Ammon's horn (tissue), 1 donor: ENCODE results near the gene PIP5K1B.
A peak's percentile ranks its signal among the peaks of the same experiment; 100 is the strongest.
"Not testable (repeated sequence)": the region's sequence is repeated elsewhere in the genome, so short reads cannot be mapped to it uniquely, and the experiment has no call there.

Experiments used
- DNase-seq: peaks from one replicate; pipeline ENCODE4 v3.0.0-alpha.2; 2016; ENCODE audit warnings: low spot score

The PIP5K1B gene, protein sequence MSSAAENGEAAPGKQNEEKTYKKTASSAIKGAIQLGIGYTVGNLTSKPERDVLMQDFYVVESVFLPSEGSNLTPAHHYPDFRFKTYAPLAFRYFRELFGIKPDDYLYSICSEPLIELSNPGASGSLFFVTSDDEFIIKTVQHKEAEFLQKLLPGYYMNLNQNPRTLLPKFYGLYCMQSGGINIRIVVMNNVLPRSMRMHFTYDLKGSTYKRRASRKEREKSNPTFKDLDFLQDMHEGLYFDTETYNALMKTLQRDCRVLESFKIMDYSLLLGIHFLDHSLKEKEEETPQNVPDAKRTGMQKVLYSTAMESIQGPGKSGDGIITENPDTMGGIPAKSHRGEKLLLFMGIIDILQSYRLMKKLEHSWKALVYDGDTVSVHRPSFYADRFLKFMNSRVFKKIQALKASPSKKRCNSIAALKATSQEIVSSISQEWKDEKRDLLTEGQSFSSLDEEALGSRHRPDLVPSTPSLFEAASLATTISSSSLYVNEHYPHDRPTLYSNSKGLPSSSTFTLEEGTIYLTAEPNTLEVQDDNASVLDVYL

DNA sequence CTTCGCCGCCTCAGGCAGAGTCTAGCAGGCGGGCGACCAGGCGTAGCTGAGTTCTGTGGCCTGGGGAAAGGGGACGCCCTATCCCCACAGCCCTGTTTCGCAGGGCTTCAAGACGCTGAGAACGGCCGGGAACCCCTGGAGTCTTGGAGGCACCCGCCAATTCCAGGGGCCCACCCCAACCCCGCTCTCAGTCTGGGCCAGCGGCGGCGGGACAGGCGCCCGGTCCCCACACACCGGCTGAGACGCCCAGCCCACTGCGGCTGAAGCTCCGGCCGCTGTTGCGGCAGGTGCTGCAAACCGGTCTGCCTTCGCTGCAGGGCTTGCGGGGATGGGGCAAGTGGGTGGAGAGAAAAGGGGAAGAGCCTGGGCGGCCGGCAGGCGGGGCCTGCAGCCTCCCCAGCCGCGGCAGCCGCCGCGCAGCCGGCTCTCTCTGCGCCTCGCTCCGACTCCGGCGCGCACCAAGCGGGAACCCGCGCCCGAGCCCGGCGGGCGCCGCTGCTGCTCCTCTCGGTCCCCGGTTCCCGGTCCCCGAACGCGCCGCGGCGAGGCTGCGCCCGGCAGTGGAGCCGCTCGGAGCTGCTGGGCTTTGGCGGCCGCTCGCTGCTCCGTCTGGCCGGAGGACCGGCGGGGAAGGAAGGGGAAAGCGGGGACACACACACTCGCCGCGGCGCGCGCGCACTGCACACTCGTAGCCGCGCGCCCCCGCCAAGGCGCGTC, at the start of gene PIP5K1B:
PIP5K1B (plus strand) TSS at position 427 of the 717 bp plus-strand sequence. CDS start 117,375 bp downstream, outside the sequence.
- DNase-seq: peak; percentile 52

DNA sequence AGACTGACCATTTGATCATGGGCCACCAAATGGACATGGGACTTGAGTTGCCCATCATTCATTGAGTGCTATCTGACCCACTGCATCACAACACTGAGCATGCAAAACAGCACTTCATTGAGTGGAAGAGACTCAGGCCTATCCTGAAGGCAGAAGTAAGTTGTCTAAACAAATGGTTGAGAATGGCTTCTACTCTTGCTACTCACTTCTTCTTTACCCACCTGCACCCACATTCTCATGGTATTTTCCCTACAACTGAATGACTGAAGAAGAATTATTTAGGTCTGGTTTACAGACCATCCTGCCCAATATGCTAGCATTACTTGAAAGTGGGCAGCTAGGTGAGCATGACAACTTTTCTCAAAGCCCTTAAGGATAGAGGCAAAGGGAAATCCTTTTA, 41.0 kb upstream of the PIP5K1B start:
- no peak for DNase-seq

DNA sequence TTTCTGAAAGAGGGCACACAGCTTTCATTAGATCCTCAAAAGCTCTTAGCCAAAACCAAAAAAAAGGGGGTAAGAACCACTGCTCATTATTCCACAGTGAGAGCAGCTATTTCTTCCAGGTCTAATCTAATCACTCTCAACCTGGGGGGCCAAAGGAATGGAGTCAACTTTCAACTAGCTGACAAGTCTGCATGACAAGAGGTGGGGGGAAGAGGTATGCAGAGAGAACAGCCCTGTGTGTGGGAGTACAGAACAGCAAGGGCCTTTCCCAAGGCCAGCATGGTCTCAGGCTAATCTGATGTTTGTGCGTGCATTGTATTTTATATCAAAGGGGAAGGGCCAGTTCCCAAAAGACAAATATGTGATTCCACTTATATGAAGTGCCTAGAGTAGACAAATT, 36.9 kb upstream of the PIP5K1B start:
- no peak for DNase-seq

DNA sequence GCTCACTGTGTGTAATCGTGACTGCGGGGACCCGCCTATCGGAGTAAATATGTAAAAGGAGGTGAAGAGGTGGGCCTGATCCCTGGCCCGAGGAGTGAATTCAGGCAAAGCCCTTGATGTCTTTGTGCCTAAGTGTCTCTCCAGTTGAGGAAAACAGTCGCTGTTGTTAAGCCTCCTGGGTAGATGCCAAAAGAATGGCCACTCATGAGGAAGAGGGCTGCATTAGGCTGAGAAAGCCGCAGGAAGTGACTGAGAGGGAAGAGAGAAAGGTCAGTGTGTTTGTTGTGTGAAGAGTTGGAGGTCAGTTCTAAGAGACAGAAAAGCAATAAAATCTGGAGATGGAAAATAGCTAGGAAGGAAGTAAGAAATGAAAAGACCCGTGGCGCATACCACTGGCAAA, 35.8 kb upstream of the PIP5K1B start:
- no peak for DNase-seq

GRCh38 chr9:68672215-68672614, 32.8 kb upstream of the PIP5K1B start:
- DNase-seq: no peak

- DNase-seq: no peak
Measured at GRCh38 chr9:68672625-68673024, 32.4 kb upstream of the PIP5K1B start.

- no peak for DNase-seq
Measured at GRCh38 chr9:68678430-68678829, 26.6 kb upstream of the PIP5K1B start.

- no peak for DNase-seq
Measured at GRCh38 chr9:68683433-68683832, 21.6 kb upstream of the PIP5K1B start.

GRCh38 chr9:68685213-68685612, 19.8 kb upstream of the PIP5K1B start:
- DNase-seq: no peak

DNA sequence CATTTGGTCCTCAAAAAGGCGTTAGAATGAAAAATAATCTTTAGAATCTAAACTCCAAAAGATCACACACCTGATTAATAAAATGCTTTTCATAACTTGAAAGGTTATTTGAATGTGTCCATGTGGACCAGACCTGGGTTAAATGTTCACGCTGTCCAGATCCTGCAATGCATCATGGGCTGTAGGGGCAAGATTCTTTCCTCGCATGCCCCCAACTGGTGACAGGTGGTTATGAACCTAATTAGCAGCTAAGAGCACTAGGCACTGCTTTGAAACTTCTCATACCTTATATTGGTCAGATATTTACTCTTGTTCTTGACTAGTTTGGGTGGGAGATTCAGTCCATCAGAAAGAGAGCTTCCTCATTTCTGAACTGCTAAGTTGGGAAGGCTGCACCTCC, 19.3 kb upstream of the PIP5K1B start:
- DNase-seq: peak; percentile 10

GRCh38 chr9:68690088-68690487, 15.0 kb upstream of the PIP5K1B start:
- no peak for DNase-seq

DNA sequence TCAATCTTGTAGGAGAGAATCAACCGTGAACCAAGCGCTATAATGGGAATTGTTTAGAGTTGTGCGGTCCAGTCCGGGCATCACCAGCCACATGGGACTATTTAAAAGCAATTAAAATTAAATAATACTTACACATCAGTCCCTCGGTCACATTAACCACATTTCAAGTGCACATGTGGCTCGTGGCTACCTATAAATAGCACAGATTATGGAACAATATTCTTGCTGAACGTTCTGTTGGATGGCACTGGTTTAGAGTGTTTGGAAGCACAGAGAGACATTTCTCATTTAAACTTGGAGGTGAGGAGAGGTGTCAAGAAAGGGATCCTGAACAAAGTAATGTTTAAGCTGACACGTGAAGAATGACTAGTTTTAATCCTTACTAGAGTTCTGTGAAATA, 12.5 kb upstream of the PIP5K1B start:
- DNase-seq: no peak

DNA sequence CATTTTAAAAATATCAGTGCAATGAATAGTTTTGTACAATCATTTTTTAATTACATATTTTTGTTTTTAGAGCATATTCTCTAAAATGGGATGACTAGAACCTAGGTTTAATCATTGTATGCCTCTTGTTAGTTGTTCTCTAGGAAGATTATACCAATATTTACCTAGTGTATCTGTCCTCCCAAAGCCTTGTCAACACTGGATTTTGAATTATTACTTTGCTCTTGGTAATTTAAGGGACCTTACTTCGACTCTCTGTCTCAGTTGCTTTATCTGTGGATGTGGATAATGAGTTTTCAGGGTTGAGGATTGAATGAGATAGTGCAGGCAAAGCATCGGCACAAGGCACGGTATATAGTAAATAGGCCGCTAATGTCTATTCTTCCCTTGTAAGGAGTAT, 10.9 kb upstream of the PIP5K1B start:
- DNase-seq: no peak

DNA sequence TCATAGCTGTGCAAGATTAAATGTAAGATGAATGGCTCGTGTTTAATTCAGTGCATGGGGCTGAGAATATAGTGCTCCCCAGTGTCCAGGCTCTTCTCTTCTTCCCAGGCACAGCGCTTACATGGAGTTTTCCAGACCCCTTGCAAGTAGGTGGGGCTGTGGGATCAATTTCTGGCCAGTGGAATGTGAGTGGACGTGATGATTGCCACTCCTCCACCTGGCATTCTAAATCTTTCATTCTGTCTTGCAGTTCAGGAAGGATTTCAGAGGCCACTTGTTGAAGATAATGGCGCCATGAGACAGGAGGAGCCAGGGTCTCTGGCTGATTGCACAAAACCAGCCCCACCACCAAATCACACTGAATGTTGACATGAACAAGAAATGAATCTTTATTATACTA, 7.2 kb upstream of the PIP5K1B start:
- DNase-seq: no peak

- no peak for DNase-seq
Measured at GRCh38 chr9:68698943-68699509, 6.0 kb upstream of the PIP5K1B start.

DNA sequence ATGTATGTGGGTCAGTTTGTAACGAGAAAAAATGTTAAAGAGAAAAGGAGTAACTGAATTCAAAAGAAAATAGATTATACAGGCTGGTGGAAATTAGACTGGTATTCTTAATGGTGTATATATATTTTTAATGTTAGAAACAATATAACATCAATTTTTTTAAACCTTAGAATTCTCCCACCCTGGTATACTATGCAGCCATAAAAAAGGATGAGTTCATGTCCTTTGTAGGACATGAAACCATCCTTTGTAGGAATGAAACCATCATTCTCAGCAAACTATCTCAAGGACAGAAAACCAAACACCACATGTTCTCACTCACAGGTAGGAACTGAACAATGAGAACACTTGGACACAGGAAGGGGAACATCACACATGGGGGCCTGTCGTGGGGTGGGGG, 5.4 kb upstream of the PIP5K1B start:
- DNase-seq: not testable (repeated sequence)

- no peak for DNase-seq
Measured at GRCh38 chr9:68702493-68702892, 2.5 kb upstream of the PIP5K1B start.

DNA sequence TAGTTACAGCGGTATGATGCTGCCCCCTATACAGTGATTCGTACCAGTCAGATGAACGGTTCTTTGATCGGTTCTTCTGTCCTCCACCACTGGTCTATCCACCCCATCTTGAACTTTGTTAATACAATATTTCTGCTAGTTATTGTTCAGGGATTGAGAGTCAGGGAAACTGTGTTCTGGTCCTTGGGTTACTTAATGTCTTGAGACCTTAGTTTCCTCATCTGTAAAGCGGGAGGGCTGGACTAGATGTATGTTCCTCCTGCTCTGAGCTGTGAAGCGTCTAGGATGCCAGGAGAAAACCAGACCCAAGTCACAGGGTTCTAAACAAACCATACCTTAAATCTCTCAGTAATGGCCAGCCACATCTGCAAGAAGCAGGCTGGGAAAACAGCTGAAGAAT, 1.4 kb upstream of the PIP5K1B start:
- DNase-seq: no peak

DNA sequence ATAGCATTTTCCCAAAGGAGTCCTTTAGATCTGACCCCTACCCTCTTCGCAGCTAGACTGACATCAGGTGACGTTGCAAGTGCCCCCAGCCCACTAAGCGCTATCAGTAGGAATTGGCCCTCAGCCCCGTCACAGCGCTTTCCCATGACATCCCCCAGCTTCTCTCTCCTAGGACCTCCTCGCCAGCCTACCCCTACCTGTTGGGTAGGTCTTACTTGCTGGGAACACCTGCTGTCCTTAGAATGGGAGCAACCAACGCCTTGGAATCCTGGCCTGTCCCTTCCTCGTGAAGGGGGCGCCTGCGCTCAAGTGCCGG, 584 bp upstream of the PIP5K1B start:
- no peak for DNase-seq

GRCh38 chr9:68705531-68706362, 707 bp downstream of the PIP5K1B start:
- DNase-seq: peak; percentile 28

GRCh38 chr9:68706363-68707201, 1.5 kb downstream of the PIP5K1B start:
- DNase-seq: peak; percentile 8
